OCI-LY7 (cell line): ENCODE results near the gene STON2.

ENCODE experiments used
- EZH2phosphoT487 ChIP-seq: fragments of 200-600 bp; sonication (generic); IDR thresholded peaks from 2 replicates; pipeline ENCODE4 v1.6.1; 2018; ENCODE audit warnings: low read depth, borderline replicate concordance, mild to moderate bottlenecking, mixed run types, antibody characterized with exemption, low read length, moderate library complexity, mixed read lengths
- TF ChIP-seq, protein P1 (sequence below): fragments of 200-600 bp; sonication (generic); conservative IDR thresholded peaks from 2 replicates; pipeline ENCODE4 v1.5.1; 2014; ENCODE audit warnings: mild to moderate bottlenecking, antibody characterized with exemption, low read length, moderate library complexity, mixed read lengths

DNA sequence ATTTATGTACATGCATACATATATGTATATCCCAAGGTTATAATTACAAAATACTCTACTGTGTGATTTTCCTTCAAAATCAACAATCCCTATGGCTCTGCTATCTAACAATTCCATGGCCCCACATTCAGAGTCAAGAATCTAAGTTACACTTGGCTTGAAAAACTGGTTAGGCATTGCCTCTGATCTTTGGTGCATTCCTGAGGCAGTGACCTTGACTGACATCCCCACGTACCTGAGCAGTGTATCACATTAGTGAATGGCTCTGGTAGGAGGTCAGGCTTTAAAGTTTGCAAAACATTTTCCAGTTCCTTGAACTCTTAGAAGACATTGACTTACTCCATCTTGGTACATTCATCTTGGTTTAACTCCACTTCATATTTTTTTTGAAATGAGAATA lies 8.5 kb upstream of the STON2 start:
- TF ChIP-seq, protein P1, sequence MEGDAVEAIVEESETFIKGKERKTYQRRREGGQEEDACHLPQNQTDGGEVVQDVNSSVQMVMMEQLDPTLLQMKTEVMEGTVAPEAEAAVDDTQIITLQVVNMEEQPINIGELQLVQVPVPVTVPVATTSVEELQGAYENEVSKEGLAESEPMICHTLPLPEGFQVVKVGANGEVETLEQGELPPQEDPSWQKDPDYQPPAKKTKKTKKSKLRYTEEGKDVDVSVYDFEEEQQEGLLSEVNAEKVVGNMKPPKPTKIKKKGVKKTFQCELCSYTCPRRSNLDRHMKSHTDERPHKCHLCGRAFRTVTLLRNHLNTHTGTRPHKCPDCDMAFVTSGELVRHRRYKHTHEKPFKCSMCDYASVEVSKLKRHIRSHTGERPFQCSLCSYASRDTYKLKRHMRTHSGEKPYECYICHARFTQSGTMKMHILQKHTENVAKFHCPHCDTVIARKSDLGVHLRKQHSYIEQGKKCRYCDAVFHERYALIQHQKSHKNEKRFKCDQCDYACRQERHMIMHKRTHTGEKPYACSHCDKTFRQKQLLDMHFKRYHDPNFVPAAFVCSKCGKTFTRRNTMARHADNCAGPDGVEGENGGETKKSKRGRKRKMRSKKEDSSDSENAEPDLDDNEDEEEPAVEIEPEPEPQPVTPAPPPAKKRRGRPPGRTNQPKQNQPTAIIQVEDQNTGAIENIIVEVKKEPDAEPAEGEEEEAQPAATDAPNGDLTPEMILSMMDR = no peak
- no peak for TF ChIP-seq EZH2phosphoT487
